ENCODE measurements around the gene BCAS1. TPM values are rescaled to one million over a fixed set of nuclear protein-coding genes. Genes with fewer than 3 reads are reported as not detected.

BCAS1 gene
- total RNA-seq, 1 experiment from 2014 or later = 3.1 TPM

DNA sequence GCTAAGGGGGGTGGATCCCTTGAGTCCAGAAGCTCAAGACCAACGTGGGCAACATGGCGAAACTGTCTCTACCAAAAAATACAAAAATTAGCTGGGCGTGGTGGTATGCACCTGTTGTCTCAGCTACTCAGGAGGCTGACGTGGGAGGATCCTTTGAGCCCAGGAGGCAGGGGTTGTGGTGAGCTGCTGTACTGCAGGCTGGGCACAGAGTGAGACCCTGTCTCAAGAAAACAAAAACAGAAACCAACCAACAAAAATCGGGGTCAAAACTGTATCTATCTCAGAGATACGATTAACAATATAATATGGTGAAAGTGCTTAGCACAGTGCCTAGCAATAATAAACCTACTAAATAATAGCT lies 20.7 kb upstream of the BCAS1 start:
- H3K27me3 ChIP-seq (ENCODE audit: control insufficient read depth, insufficient read depth, low read length) = no peaks in the 10 kb centered on the region
- in situ Hi-C loops (cut with HindIII; ENCODE audit: low pct_unique_long_range_greater_than_20kb, low sequenced_read_pairs) (no loop called here), intact Hi-C loops (cut with micrococcal nuclease; ENCODE audit: unreplicated experiment) (no loop called here)
- ATAC-seq (no peak), DNase-seq (ENCODE audit: low read depth, low spot score) (no peak)
- no peaks in the 10 kb centered on the region for H3K9me3 ChIP-seq (ENCODE audit: control insufficient read depth, insufficient read depth, low read depth, low read length)
- no TSS peak for BruUV-seq (replicated peaks)
- H3K4me3 ChIP-seq (ENCODE audit: low read depth in 2 of 2, low read length in 2 of 2) = no peak overlapping the region
- peak overlapping the region; percentile 91; the same call in 1 of the 2 replicates for H3K27ac ChIP-seq (ENCODE audit: low read length)
- TF ChIP-seq, protein P1, sequence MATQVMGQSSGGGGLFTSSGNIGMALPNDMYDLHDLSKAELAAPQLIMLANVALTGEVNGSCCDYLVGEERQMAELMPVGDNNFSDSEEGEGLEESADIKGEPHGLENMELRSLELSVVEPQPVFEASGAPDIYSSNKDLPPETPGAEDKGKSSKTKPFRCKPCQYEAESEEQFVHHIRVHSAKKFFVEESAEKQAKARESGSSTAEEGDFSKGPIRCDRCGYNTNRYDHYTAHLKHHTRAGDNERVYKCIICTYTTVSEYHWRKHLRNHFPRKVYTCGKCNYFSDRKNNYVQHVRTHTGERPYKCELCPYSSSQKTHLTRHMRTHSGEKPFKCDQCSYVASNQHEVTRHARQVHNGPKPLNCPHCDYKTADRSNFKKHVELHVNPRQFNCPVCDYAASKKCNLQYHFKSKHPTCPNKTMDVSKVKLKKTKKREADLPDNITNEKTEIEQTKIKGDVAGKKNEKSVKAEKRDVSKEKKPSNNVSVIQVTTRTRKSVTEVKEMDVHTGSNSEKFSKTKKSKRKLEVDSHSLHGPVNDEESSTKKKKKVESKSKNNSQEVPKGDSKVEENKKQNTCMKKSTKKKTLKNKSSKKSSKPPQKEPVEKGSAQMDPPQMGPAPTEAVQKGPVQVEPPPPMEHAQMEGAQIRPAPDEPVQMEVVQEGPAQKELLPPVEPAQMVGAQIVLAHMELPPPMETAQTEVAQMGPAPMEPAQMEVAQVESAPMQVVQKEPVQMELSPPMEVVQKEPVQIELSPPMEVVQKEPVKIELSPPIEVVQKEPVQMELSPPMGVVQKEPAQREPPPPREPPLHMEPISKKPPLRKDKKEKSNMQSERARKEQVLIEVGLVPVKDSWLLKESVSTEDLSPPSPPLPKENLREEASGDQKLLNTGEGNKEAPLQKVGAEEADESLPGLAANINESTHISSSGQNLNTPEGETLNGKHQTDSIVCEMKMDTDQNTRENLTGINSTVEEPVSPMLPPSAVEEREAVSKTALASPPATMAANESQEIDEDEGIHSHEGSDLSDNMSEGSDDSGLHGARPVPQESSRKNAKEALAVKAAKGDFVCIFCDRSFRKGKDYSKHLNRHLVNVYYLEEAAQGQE (IDR thresholded peaks at IDR 0.05; ENCODE audit: insufficient read depth in 1 of 2, low read depth in 2 of 2, low read length in 1 of 2) = no peak
- TF ChIP-seq SIN3A (IDR thresholded peaks at IDR 0.05; ENCODE audit: borderline replicate concordance, insufficient read depth, low read depth, low read length) = no peak
- TF ChIP-seq, protein P2, sequence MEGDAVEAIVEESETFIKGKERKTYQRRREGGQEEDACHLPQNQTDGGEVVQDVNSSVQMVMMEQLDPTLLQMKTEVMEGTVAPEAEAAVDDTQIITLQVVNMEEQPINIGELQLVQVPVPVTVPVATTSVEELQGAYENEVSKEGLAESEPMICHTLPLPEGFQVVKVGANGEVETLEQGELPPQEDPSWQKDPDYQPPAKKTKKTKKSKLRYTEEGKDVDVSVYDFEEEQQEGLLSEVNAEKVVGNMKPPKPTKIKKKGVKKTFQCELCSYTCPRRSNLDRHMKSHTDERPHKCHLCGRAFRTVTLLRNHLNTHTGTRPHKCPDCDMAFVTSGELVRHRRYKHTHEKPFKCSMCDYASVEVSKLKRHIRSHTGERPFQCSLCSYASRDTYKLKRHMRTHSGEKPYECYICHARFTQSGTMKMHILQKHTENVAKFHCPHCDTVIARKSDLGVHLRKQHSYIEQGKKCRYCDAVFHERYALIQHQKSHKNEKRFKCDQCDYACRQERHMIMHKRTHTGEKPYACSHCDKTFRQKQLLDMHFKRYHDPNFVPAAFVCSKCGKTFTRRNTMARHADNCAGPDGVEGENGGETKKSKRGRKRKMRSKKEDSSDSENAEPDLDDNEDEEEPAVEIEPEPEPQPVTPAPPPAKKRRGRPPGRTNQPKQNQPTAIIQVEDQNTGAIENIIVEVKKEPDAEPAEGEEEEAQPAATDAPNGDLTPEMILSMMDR (IDR thresholded peaks at IDR 0.05) = no peak
- no peak for TF ChIP-seq POLR2AphosphoS5 (IDR thresholded peaks at IDR 0.05; ENCODE audit: low read depth, low read length)
- TF ChIP-seq TCF7L2 (IDR thresholded peaks at IDR 0.05; ENCODE audit: low read depth, low read length) = no peak
- H3K4me1 ChIP-seq (ENCODE audit: control insufficient read depth, insufficient read depth, low read length) = peaks cover 22% of the 10 kb centered on the region
- ChIA-PET POLR2A (no interaction called here), CTCF (no interaction called here)
- H3K36me3 ChIP-seq (ENCODE audit: control insufficient read depth, insufficient read depth, low read length) = no peaks in the 10 kb centered on the region

DNA sequence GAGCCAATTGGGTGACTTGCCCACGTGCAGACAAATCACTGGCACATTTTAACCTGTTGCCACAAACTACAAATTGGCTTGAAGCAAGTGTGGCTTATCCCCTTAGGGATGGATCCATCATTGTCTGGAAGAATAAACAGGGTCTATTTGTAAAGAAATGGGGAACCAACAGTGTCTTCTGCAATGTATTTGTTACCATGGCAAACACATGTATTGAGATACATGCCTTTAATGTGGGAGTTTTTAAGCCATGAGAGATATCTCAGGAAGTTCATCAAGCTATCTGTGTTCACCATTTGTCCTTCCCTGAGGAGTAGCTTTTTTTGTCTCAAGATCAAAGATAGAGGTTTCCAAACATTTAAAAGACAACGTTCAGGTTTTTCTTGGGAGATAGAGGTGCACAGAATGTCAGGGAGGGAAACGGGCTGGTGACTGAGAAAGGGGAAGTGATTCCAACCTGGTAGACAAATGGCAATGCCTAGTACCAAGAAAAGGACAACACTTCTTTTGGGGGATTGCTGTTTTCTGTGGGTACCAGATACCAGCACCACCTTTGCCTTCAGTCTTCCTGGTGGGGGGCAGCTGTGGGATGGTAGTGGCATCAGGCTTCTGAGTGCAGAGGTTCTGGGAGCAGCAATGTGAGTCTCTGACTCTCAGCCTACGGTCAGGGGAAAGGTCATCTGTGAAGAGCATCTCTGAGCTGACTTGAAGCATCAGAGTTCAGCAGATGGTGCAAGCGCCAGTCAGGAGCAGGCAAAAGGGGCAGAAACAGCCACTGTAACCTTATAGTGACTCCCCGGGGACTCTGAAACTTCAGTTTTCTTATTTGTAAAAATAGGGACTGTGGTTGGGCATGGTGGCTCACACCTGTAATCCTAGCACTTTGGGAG lies 20.1 kb upstream of the BCAS1 start:
- ChIA-PET CTCF (no interaction called here), POLR2A (no interaction called here)
- peak overlapping the region; percentile 91 for H3K27ac ChIP-seq (ENCODE audit: low read length)
- TF ChIP-seq POLR2AphosphoS5 (IDR thresholded peaks at IDR 0.05; ENCODE audit: low read depth, low read length) = no peak
- no peak for TF ChIP-seq SIN3A (IDR thresholded peaks at IDR 0.05; ENCODE audit: borderline replicate concordance, insufficient read depth, low read depth, low read length)
- TF ChIP-seq TCF7L2 (IDR thresholded peaks at IDR 0.05; ENCODE audit: low read depth, low read length) = no peak
- TF ChIP-seq, protein P2 (IDR thresholded peaks at IDR 0.05) = no peak
- TF ChIP-seq, protein P1 (IDR thresholded peaks at IDR 0.05; ENCODE audit: insufficient read depth in 1 of 2, low read depth in 2 of 2, low read length in 1 of 2) = no peak
- ATAC-seq (no peak), DNase-seq (ENCODE audit: low read depth, low spot score) (no peak)
- H3K9me3 ChIP-seq (ENCODE audit: control insufficient read depth, insufficient read depth, low read depth, low read length) = no peaks in the 10 kb centered on the region
- in situ Hi-C loops (cut with HindIII; ENCODE audit: low pct_unique_long_range_greater_than_20kb, low sequenced_read_pairs) (no loop called here), intact Hi-C loops (cut with micrococcal nuclease; ENCODE audit: unreplicated experiment) (no loop called here)
- no peaks in the 10 kb centered on the region for H3K36me3 ChIP-seq (ENCODE audit: control insufficient read depth, insufficient read depth, low read length)
- H3K4me1 ChIP-seq (ENCODE audit: control insufficient read depth, insufficient read depth, low read length) = peaks cover 28% of the 10 kb centered on the region
- H3K4me3 ChIP-seq (ENCODE audit: low read depth in 2 of 2, low read length in 2 of 2) = no peak overlapping the region
- BruUV-seq (replicated peaks) = no TSS peak
- H3K27me3 ChIP-seq (ENCODE audit: control insufficient read depth, insufficient read depth, low read length) = no peaks in the 10 kb centered on the region

Data from Panc1 (cell line).